Smooth muscle cell (in vitro differentiated cells): ENCODE measurements around the gene NKIRAS2. TPM values are rescaled to one million over a fixed set of nuclear protein-coding genes. Genes with fewer than 3 reads are reported as not detected.

Experiments
- DNase-seq: peaks from one replicate; lab custom pipeline; 2025; ENCODE audit not compliant: unreplicated experiment; lab: John Stamatoyannopoulos, UW
- H2AFZ ChIP-seq: fragments of 200-600 bp; sonication (generic); 2 replicates; pipeline ENCODE4 v1.6.0; 2016; ENCODE audit warnings: antibody characterized with exemption, low read depth, mild to moderate bottlenecking
- H3F3A ChIP-seq: fragments of 200-600 bp; sonication (generic); 2 replicates; pipeline ENCODE4 v1.6.0; 2017; ENCODE audit warnings: antibody characterized with exemption, low read depth
- H3K27ac ChIP-seq: fragments of 200-600 bp; sonication (generic); 2 replicates; pipeline ENCODE4 v1.5.1; 2016; ENCODE audit warnings: low read depth, mild to moderate bottlenecking
- H3K27me3 ChIP-seq: fragments of 200-600 bp; sonication (generic); 2 replicates; pipeline ENCODE4 v1.6.1; 2016; ENCODE audit warnings: low read depth, mild to moderate bottlenecking
- H3K36me3 ChIP-seq: fragments of 200-600 bp; sonication (generic); 2 replicates; pipeline ENCODE4 v1.5.1; 2016; ENCODE audit warnings: low read depth
- H3K4me1 ChIP-seq: fragments of 200-600 bp; sonication (generic); 2 replicates; pipeline ENCODE4 v1.5.1; 2016; ENCODE audit warnings: low read depth
- H3K4me2 ChIP-seq: fragments of 200-600 bp; sonication (generic); 2 replicates; pipeline ENCODE4 v1.6.0; 2016; ENCODE audit warnings: mild to moderate bottlenecking
- H3K4me3 ChIP-seq: fragments of 200-600 bp; sonication (generic); 2 replicates; pipeline ENCODE4 v1.5.1; 2016; ENCODE audit warnings: mild to moderate bottlenecking
- H3K79me2 ChIP-seq: fragments of 200-600 bp; sonication (generic); 2 replicates; pipeline ENCODE4 v1.6.0; 2016; ENCODE audit warnings: low read depth, mild to moderate bottlenecking
- H3K9ac ChIP-seq: fragments of 200-600 bp; sonication (generic); 2 replicates; pipeline ENCODE4 v1.6.0; 2016; ENCODE audit warnings: low read depth
- H3K9me3 ChIP-seq: fragments of 200-600 bp; sonication (generic); replicated peaks from 2 replicates; pipeline ENCODE4 v1.5.1; 2016; ENCODE audit warnings: low read depth
- H4K20me1 ChIP-seq: fragments of 200-600 bp; sonication (generic); 2 replicates; pipeline ENCODE4 v1.6.0; 2016; ENCODE audit warnings: low read depth
- WGBS: methylation state at CpG from one replicate; pipeline ENCODE4 v1.1.7; 2016; ENCODE audit warnings: low lambda C conversion rate; 5-methylcytosine and 5-hydroxymethylcytosine counted together
- polyA plus RNA-seq: library from polyadenylated mRNA; unstranded; fragments of >200 nt; fragmentation: Nextera tagmentation; extraction: Ambion mirVana; gene quantifications from 2 replicates; pipeline ENCODE4 v1.2.1, GENCODE V29; 2016
- total RNA-seq: library from RNA; depleted of rRNA; stranded (reverse); fragments of >200 nt; gene quantifications from 2 replicates; pipeline ENCODE4 v1.2.3, GENCODE V29; 2014
- TF ChIP-seq, protein P1 (sequence below): fragments of 200-600 bp; sonication (generic); IDR thresholded peaks from 2 replicates; pipeline ENCODE4 v1.5.1; 2017; ENCODE audit warnings: borderline replicate concordance, mild to moderate bottlenecking, antibody characterized with exemption; ENCODE audit not compliant: insufficient read depth, poor library complexity, severe bottlenecking

NKIRAS2 gene
- 21.3 and 41.3 TPM in 2 replicates for total RNA-seq
- polyA plus RNA-seq: 50.1 and 54.4 TPM in 2 replicates

DNA sequence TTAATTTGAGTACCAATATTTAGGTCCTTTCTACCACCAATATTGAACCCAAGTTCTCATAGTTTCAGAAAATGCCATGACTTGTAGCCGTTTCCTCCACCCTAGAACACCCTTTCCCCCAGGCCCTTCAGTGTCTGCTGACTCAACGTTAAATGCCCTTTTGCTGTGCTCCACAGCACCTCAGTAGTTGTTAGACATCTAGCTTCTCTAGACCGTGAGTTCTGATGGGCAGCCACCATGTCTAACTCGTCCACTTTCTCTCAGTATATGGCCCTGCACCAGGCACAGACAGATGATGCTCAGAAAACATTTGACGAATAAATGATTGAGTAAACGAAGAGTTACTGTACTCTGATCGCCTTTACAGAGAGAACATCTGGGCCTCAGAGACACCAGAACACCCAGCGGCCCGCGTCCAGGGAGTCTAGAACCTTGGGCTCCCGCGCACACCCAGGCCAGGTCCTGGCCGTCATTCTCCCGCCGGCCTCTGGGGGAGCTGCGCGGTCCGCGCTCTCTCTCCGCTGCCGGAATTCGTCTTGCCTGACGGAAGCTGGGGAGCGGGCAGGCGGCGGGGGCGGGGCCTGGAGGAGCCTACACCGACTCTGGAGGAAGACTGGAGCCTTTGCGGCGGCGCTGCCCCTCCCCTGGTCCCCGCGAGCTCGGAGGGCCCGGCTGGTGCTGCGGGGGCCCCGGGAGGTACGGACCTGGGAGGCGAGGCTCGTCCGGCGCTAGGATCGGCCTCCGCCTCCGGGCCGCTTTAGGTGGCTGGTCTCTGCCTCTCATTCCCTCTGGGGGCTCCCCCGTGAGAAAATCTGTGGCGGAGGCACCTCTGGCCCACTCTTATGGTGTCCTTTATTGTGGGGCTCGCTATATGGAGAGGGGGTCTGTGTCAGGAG lies at the start of gene NKIRAS2:
Gene NKIRAS2 (plus strand): TSS at position 582 of the 896 bp plus-strand sequence. CDS start 1,488 bp downstream, outside the sequence.
- peak within 1 kb of the TSS; percentile 65 for H2AFZ ChIP-seq
- TF ChIP-seq, protein P1, sequence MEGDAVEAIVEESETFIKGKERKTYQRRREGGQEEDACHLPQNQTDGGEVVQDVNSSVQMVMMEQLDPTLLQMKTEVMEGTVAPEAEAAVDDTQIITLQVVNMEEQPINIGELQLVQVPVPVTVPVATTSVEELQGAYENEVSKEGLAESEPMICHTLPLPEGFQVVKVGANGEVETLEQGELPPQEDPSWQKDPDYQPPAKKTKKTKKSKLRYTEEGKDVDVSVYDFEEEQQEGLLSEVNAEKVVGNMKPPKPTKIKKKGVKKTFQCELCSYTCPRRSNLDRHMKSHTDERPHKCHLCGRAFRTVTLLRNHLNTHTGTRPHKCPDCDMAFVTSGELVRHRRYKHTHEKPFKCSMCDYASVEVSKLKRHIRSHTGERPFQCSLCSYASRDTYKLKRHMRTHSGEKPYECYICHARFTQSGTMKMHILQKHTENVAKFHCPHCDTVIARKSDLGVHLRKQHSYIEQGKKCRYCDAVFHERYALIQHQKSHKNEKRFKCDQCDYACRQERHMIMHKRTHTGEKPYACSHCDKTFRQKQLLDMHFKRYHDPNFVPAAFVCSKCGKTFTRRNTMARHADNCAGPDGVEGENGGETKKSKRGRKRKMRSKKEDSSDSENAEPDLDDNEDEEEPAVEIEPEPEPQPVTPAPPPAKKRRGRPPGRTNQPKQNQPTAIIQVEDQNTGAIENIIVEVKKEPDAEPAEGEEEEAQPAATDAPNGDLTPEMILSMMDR: peak; percentile 76
- peaks cover 5% of the 10 kb centered on the region for H3F3A ChIP-seq
- 10% methylated on average over 47 of the region's 49 CpGs for WGBS
- H3K4me2 ChIP-seq: peak within 1 kb of the TSS; percentile 94
- peak within 1 kb of the TSS; percentile 92 for H3K9ac ChIP-seq
- no peaks in the 10 kb centered on the region for H3K36me3 ChIP-seq
- H3K27ac ChIP-seq: peak within 1 kb of the TSS; percentile 64
- peak; percentile 81 for DNase-seq
- peaks cover 40% of the 10 kb centered on the region for H3K79me2 ChIP-seq
- H3K9me3 ChIP-seq: no peaks in the 10 kb centered on the region
- peaks cover 13% of the 10 kb centered on the region for H4K20me1 ChIP-seq
- peaks cover 25% of the 10 kb centered on the region for H3K4me1 ChIP-seq
- H3K4me3 ChIP-seq: peak within 1 kb of the TSS; percentile 89
- no peaks in the 10 kb centered on the region for H3K27me3 ChIP-seq

GRCh38 chr17:41970901-41971331 lies 49.0 kb upstream of the NKIRAS2 start:
- peaks cover 36% of the 10 kb centered on the region for H3K79me2 ChIP-seq
- peaks cover 17% of the 10 kb centered on the region for H4K20me1 ChIP-seq
- TF ChIP-seq, protein P1: no peak
- WGBS: 94% methylated on average over 5 of the region's 5 CpGs
- H3K9me3 ChIP-seq: no peaks in the 10 kb centered on the region
- no peak for DNase-seq
- no peaks in the 10 kb centered on the region for H3F3A ChIP-seq
- no peaks in the 10 kb centered on the region for H3K36me3 ChIP-seq
- no peak overlapping the region for H3K4me2 ChIP-seq
- no peak overlapping the region for H3K4me3 ChIP-seq
- peaks cover 5% of the 10 kb centered on the region for H3K4me1 ChIP-seq
- no peak overlapping the region for H3K27ac ChIP-seq
- no peak overlapping the region for H3K9ac ChIP-seq
- H2AFZ ChIP-seq: no peak overlapping the region
- H3K27me3 ChIP-seq: no peaks in the 10 kb centered on the region

DNA sequence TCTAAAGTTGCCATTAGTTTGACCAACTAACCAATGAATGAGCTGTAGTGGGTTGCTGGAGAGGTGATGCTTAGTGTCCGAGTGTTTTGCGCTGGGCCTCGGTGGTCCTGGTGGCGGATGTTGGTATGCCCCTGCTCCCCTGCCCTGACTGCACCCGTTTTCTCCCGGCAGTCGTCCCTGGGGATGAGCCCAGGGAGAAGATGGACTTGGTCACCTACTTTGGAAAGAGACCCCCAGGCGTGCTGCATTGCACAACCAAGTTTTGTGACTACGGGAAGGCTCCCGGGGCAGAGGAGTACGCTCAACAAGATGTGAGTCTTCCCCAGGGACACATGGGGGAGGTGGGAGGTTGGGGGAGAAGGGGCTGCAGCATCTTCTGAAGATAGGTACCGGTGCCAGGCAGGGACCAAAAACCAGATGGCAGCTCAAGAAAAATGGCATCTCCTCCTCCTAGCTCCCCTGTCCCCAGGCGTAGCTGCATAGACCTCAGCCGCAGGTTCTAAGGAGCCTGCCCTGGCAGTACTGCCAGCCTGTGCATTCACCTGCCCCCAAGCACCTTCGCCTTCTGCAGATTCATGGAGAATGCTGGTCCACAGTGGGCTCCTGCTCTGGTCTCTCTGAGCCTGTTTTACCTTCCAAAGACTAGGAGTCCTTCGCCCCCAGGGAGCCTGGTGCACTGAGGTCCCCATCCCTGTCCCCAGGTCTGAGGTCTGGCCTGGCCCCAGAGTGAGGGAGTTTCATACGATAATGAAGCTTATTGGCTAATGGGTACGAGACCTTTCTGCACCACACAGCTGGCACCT lies 48.0 kb upstream of the NKIRAS2 start:
- Histone ChIP-seq H3F3A (no peaks in the 10 kb centered on the region), H3K4me3 (no peak overlapping the region), H3K36me3 (no peaks in the 10 kb centered on the region), H3K27ac (no peak overlapping the region), H3K4me1 (no peaks in the 10 kb centered on the region), H2AFZ (no peak overlapping the region), H3K9me3 (no peaks in the 10 kb centered on the region), H3K27me3 (no peaks in the 10 kb centered on the region), H3K9ac (no peak overlapping the region), H4K20me1 (peaks cover 17% of the 10 kb centered on the region), H3K4me2 (no peak overlapping the region), H3K79me2 (peaks cover 35% of the 10 kb centered on the region)
- DNase-seq: no peak
- TF ChIP-seq, protein P1: no peak
- WGBS: 93% methylated on average over 18 of the region's 18 CpGs
